PC-3 (cell line): Measurements from ENCODE around the gene THSD1. TPM values are rescaled to one million over a fixed set of nuclear protein-coding genes. Genes with fewer than 3 reads are reported as not detected.

Experiments used
- ATAC-seq: fragments of 200-7000 bp; cut with Tn5 transposase; 2 replicates; pipeline ENCODE4 v1.9.1; 2020; ENCODE audit warnings: mild to moderate bottlenecking, moderate library complexity
- BruUV-seq: library from RNA; stranded (reverse); fragments of 400-500 nt; replicated peaks from 2 replicates; lab custom pipeline; 2021; lab: Mats Ljungman, UMichigan
- CTCF ChIA-PET: fragments of 300-600 bp; sonication (Branson Sonifier 250); formaldehyde crosslinking; loops from one replicate; lab custom pipeline; 2022; ENCODE audit warnings: antibody characterized with exemption; lab: Charles Lee
- POLR2A ChIA-PET: fragments of 300-600 bp; sonication (Branson Sonifier 250); formaldehyde crosslinking; loops from one replicate; lab custom pipeline; 2022; ENCODE audit warnings: antibody characterized with exemption; ENCODE audit not compliant: unreplicated experiment; lab: Charles Lee
- DNase-seq: peaks from one replicate; pipeline ENCODE4 v3.0.0-alpha.2; 2015
- H2AFZ ChIP-seq: fragments of 300-600 bp; sonication (generic); 2 replicates; pipeline ENCODE4 v1.6.0; 2016; ENCODE audit warnings: antibody characterized with exemption, low read length
- H3F3A ChIP-seq: fragments of 300-600 bp; sonication (generic); one replicate; pipeline ENCODE4 v1.6.0; 2017; ENCODE audit warnings: antibody characterized with exemption, low read length, control low read depth, mild to moderate bottlenecking; ENCODE audit not compliant: unreplicated experiment
- H3K27ac ChIP-seq: fragments of 300-600 bp; sonication (generic); 2 replicates; pipeline ENCODE4 v1.5.1; 2016; ENCODE audit warnings: mild to moderate bottlenecking, low read length
- H3K27me3 ChIP-seq: fragments of 300-600 bp; sonication (generic); 2 replicates; pipeline ENCODE4 v1.6.1; 2016; ENCODE audit warnings: low read length, mixed read lengths
- H3K36me3 ChIP-seq: fragments of 300-600 bp; sonication (generic); 2 replicates; pipeline ENCODE4 v1.6.1; 2016; ENCODE audit warnings: low read depth, mixed run types, low read length, mixed read lengths
- H3K4me1 ChIP-seq: fragments of 300-600 bp; sonication (generic); 2 replicates; pipeline ENCODE4 v1.5.1; 2016; ENCODE audit warnings: low read length; ENCODE audit not compliant: insufficient read depth
- H3K4me2 ChIP-seq: fragments of 300-600 bp; sonication (generic); 2 replicates; pipeline ENCODE4 v1.6.0; 2016; ENCODE audit warnings: low read length
- H3K4me3 ChIP-seq: fragments of 300-600 bp; sonication (generic); 2 replicates; pipeline ENCODE4 v1.5.1; 2016; ENCODE audit warnings: mild to moderate bottlenecking, low read length, mixed read lengths
- H3K79me2 ChIP-seq: fragments of 300-600 bp; sonication (generic); 2 replicates; pipeline ENCODE4 v1.6.1; 2017; ENCODE audit warnings: low read length, mixed read lengths
- H3K9ac ChIP-seq: fragments of 300-600 bp; sonication (generic); 2 replicates; pipeline ENCODE4 v1.6.0; 2016; ENCODE audit warnings: mild to moderate bottlenecking, low read length
- H3K9me2 ChIP-seq: fragments of 300-600 bp; sonication (generic); replicated peaks from 2 replicates; pipeline ENCODE4 v1.6.1; 2016; ENCODE audit warnings: mixed run types, low read length, mixed read lengths
- H3K9me3 ChIP-seq: fragments of 300-600 bp; sonication (generic); 2 replicates; pipeline ENCODE4 v1.6.1; 2016; ENCODE audit warnings: low read length, mixed read lengths
- H4K20me1 ChIP-seq: fragments of 300-600 bp; sonication (generic); 2 replicates; pipeline ENCODE4 v1.6.1; 2016; ENCODE audit warnings: low read length, mixed read lengths
- CTCF ChIP-seq: fragments of 300-600 bp; sonication (generic); conservative IDR thresholded peaks from 2 replicates; pipeline ENCODE4 v1.5.1; 2017; ENCODE audit warnings: antibody characterized with exemption, low read depth, mild to moderate bottlenecking, low read length
- EZH2 ChIP-seq: fragments of 300-600 bp; sonication (generic); IDR thresholded peaks from one replicate; pipeline ENCODE4 v1.6.1; 2017; ENCODE audit warnings: antibody characterized with exemption, mild to moderate bottlenecking, low read length; ENCODE audit not compliant: unreplicated experiment
- EZH2phosphoT487 ChIP-seq: fragments of 300-600 bp; sonication (generic); IDR thresholded peaks from 2 replicates; pipeline ENCODE4 v1.6.1; 2018; ENCODE audit warnings: mild to moderate bottlenecking, antibody characterized with exemption, low read length, borderline replicate concordance
- intact Hi-C: fragments of 100-400 bp; cut with micrococcal nuclease; formaldehyde crosslinking; loops from 2 replicates; pipeline ENCODE4 v1.9.0; 2023
- total RNA-seq: library from RNA; depleted of rRNA; stranded (reverse); fragments of >200 nt; gene quantifications from 2 replicates; pipeline ENCODE4 v1.2.3, GENCODE V29; 2014

THSD1 gene
- total RNA-seq, 1 experiment from 2014 or later = 1.0 TPM

GRCh38 chr13:52450012-52450792 is 44.2 kb upstream of the THSD1 start, which contains the start of gene VPS36:
VPS36 (minus strand) TSS chr13:52450634; CDS start chr13:52450594, 40 bp downstream.
- H3K27me3 ChIP-seq = no peaks in the 10 kb centered on the region
- 0 out of 2 replicates have a peak, but pooled peaks cover 5% of the 10 kb centered on the region for H4K20me1 ChIP-seq
- no peaks in the 10 kb centered on the region; the same call in 1 of the 2 replicates for H3K36me3 ChIP-seq
- H3K9ac ChIP-seq = peak within 1 kb of the TSS; percentile 92
- ChIA-PET CTCF (interaction anchor here (0.6 to 1.8 kb wide), 9 partner anchors 12 to 304 kb away, joined by 3 to 11 read pairs (median 3); no protein-coding TSS in a partner anchor), POLR2A (no interaction called here)
- BruUV-seq = no TSS peak
- no peaks in the 10 kb centered on the region for H3F3A ChIP-seq
- ATAC-seq = peak; percentile 80
- peak within 1 kb of the TSS; percentile 92 for H3K4me2 ChIP-seq
- peak within 1 kb of the TSS; percentile 99 for H3K4me3 ChIP-seq
- peak within 1 kb of the TSS; percentile 49 for H3K27ac ChIP-seq
- H3K9me2 ChIP-seq = no peaks in the 10 kb centered on the region
- TF ChIP-seq CTCF (peak; percentile 88), EZH2phosphoT487 (no peak)
- intact Hi-C loops = loop anchor here (1.0 to 2.0 kb wide), 2 partner anchors 51 to 107 kb away; no protein-coding TSS in a partner anchor
- peaks cover 48% of the 10 kb centered on the region for H3K79me2 ChIP-seq
- H3K4me1 ChIP-seq = peaks cover 16% of the 10 kb centered on the region; the same call in 1 of the 2 replicates
- peak within 1 kb of the TSS; percentile 91 for H2AFZ ChIP-seq
- no peaks in the 10 kb centered on the region for H3K9me3 ChIP-seq
- peak; percentile 92 for DNase-seq

- 0 out of 2 replicates have a peak overlapping the region, but pooled peaks have one; percentile 49 for H3K27ac ChIP-seq
- POLR2A ChIA-PET = no interaction called here
- TF ChIP-seq CTCF (no peak), EZH2phosphoT487 (no peak), EZH2 (no peak)
- H2AFZ ChIP-seq = peak overlapping the region; percentile 91
- BruUV-seq = TSS peak; percentile 57
- H3K4me3 ChIP-seq = peak overlapping the region; percentile 99
- no peaks in the 10 kb centered on the region for H3K9me2 ChIP-seq
- H3F3A ChIP-seq = no peaks in the 10 kb centered on the region
- CTCF ChIA-PET = interaction anchor here (0.6 to 1.8 kb wide), 3 partner anchors 21 to 106 kb away, joined by 3 to 11 read pairs (median 3); no protein-coding TSS in a partner anchor
- intact Hi-C loops = loop anchor here (1.0 to 2.0 kb wide), 2 partner anchors 51 to 106 kb away; no protein-coding TSS in a partner anchor
- no peak for ATAC-seq
- H3K9ac ChIP-seq = peak overlapping the region; percentile 92
- H3K36me3 ChIP-seq = no peaks in the 10 kb centered on the region; the same call in 1 of the 2 replicates
- H4K20me1 ChIP-seq = 0 out of 2 replicates have a peak, but pooled peaks cover 5% of the 10 kb centered on the region
- H3K9me3 ChIP-seq = no peaks in the 10 kb centered on the region
- no peak for DNase-seq
- peak overlapping the region; percentile 92 for H3K4me2 ChIP-seq
- H3K27me3 ChIP-seq = no peaks in the 10 kb centered on the region
- peaks cover 51% of the 10 kb centered on the region for H3K79me2 ChIP-seq
- H3K4me1 ChIP-seq = peaks cover 16% of the 10 kb centered on the region; the same call in 1 of the 2 replicates
Measured at GRCh38 chr13:52449331-52450011, 43.5 kb upstream of the THSD1 start.
